ENCODE results near the gene EEF1AKMT3. TPM values are rescaled to one million over a fixed set of nuclear protein-coding genes. Genes with fewer than 3 reads are reported as not detected.
A peak's percentile ranks its signal among the peaks of the same experiment; 100 is the strongest.

EEF1AKMT3 gene
- total RNA-seq, 1 experiment from 2014 or later = 9.3 TPM

DNA sequence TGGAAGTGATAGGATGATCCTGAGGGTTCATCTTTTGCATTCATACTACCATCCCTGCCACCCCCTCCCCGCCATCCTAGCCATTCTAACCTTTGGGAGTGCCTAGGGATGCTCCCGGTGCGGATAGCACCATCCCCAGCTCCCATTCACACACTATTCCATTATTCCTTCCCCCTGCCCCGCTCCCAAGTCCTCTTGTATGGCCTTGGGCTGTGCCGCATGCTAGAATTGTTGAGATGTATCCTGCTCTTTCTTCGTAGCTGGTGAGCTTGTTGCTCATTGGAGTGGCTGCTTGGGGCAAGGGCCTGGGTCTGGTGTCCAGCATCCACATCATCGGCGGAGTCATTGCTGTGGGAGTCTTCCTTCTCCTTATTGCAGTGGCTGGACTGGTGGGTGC, 26.9 kb upstream of the EEF1AKMT3 start:
- peak overlapping the region; percentile 76; the same call in 1 of the 2 replicates for H2AFZ ChIP-seq (ENCODE audit: low read length)
- H3K27ac ChIP-seq (ENCODE audit: low read length) = no peak overlapping the region
- ATAC-seq (peak; percentile 19), DNase-seq (no peak)
- TF ChIP-seq CTCF (conservative IDR thresholded peaks at IDR 0.05; ENCODE audit: low read depth, low read length) (no peak), EZH2phosphoT487 (IDR thresholded peaks at IDR 0.05; ENCODE audit: borderline replicate concordance, low read length) (no peak), EZH2 (IDR thresholded peaks at IDR 0.05; ENCODE audit: low read length, unreplicated experiment) (no peak)
- H3K9ac ChIP-seq (ENCODE audit: low read length) = peak overlapping the region; percentile 88
- H3F3A ChIP-seq (ENCODE audit: low read length, unreplicated experiment) = peaks cover 4% of the 10 kb centered on the region
- ChIA-PET POLR2A (ENCODE audit: unreplicated experiment) (no interaction called here), CTCF (interaction anchor here (1.2 kb wide), 1 partner anchor 19 kb away, joined by 3 read pairs; no protein-coding TSS in a partner anchor)
- intact Hi-C loops (cut with micrococcal nuclease) = no loop called here
- peaks cover 26% of the 10 kb centered on the region for H3K36me3 ChIP-seq (ENCODE audit: low read depth, low read length)
- H3K27me3 ChIP-seq (ENCODE audit: low read length) = no peaks in the 10 kb centered on the region
- no peaks in the 10 kb centered on the region; the same call in 1 of the 2 replicates for H3K4me1 ChIP-seq (ENCODE audit: insufficient read depth, low read length)
- no peaks in the 10 kb centered on the region for H4K20me1 ChIP-seq (ENCODE audit: low read length)
- no peaks in the 10 kb centered on the region for H3K9me2 ChIP-seq (replicated peaks; ENCODE audit: low read length)
- BruUV-seq (replicated peaks) = TSS peak; percentile 46
- peak overlapping the region; percentile 86 for H3K4me3 ChIP-seq (ENCODE audit: low read length)
- H3K9me3 ChIP-seq (ENCODE audit: low read length) = no peaks in the 10 kb centered on the region
- H3K79me2 ChIP-seq (ENCODE audit: low read length) = peaks cover 13% of the 10 kb centered on the region
- peak overlapping the region; percentile 97 for H3K4me2 ChIP-seq (ENCODE audit: low read length)

DNA sequence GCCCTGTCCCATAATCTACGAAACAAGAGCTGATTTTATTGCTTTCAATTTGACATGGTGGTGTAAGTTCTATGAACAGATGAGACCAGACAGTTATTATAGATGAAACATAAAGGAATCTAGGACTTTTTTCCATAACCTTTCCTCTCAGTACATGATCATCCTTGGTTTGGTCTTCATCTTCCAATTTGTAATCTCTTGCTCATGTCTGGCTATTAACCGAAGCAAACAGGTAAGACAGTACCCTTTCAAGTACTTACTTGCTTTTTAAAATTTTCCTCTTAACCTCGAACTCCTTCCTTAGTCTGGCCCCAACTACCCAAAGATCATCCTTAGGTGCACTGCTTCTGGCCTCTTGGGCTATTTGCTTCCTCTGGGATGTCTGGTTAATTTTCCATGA, 26.4 kb upstream of the EEF1AKMT3 start:
- Histone ChIP-seq H3F3A (ENCODE audit: low read length, unreplicated experiment) (peaks cover 4% of the 10 kb centered on the region), H3K4me2 (ENCODE audit: low read length) (peak overlapping the region; percentile 97), H3K36me3 (ENCODE audit: low read depth, low read length) (peaks cover 31% of the 10 kb centered on the region), H3K27me3 (ENCODE audit: low read length) (no peaks in the 10 kb centered on the region), H3K27ac (ENCODE audit: low read length) (no peak overlapping the region), H3K79me2 (ENCODE audit: low read length) (peaks cover 18% of the 10 kb centered on the region), H3K9ac (ENCODE audit: low read length) (no peak overlapping the region), H3K9me2 (replicated peaks; ENCODE audit: low read length) (no peaks in the 10 kb centered on the region), H4K20me1 (ENCODE audit: low read length) (no peaks in the 10 kb centered on the region), H3K4me1 (ENCODE audit: insufficient read depth, low read length) (peaks cover 3% of the 10 kb centered on the region), H3K9me3 (ENCODE audit: low read length) (no peaks in the 10 kb centered on the region), H2AFZ (ENCODE audit: low read length) (no peak overlapping the region), H3K4me3 (ENCODE audit: low read length) (peak overlapping the region; percentile 86; the same call in 1 of the 2 replicates)
- DNase-seq (no peak), ATAC-seq (no peak)
- intact Hi-C loops (cut with micrococcal nuclease) = no loop called here
- ChIA-PET POLR2A (ENCODE audit: unreplicated experiment) (no interaction called here), CTCF (no interaction called here)
- no TSS peak for BruUV-seq (replicated peaks)
- TF ChIP-seq CTCF (conservative IDR thresholded peaks at IDR 0.05; ENCODE audit: low read depth, low read length) (no peak), EZH2phosphoT487 (IDR thresholded peaks at IDR 0.05; ENCODE audit: borderline replicate concordance, low read length) (no peak), EZH2 (IDR thresholded peaks at IDR 0.05; ENCODE audit: low read length, unreplicated experiment) (no peak)

DNA sequence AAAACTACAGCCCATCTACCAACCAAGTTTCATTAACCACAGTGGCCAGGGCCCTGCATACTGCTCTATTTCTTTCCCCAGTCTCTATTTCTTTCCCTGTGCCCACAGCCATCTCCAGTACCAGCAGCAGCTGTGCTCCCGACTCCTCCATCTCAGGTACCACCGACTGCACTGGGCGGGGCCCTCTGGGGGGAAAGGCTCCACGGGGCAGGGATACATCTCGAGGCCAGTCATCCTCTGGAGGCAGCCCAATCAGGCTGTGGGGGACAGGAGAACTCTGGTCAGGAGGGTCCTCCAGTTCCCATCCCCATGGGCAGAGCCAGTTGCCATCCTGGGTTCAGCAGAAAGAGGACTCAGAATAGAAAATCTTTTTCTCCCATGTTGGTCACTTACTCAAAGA, 23.4 kb upstream of the EEF1AKMT3 start:
- Histone ChIP-seq H3K4me3 (ENCODE audit: low read length) (no peak overlapping the region), H3K4me1 (ENCODE audit: insufficient read depth, low read length) (peaks cover 17% of the 10 kb centered on the region), H3F3A (ENCODE audit: low read length, unreplicated experiment) (peaks cover 4% of the 10 kb centered on the region), H3K27me3 (ENCODE audit: low read length) (no peaks in the 10 kb centered on the region), H3K9me3 (ENCODE audit: low read length) (no peaks in the 10 kb centered on the region), H3K4me2 (ENCODE audit: low read length) (no peak overlapping the region), H3K36me3 (ENCODE audit: low read depth, low read length) (peaks cover 32% of the 10 kb centered on the region), H3K9ac (ENCODE audit: low read length) (no peak overlapping the region), H3K9me2 (replicated peaks; ENCODE audit: low read length) (no peaks in the 10 kb centered on the region), H3K27ac (ENCODE audit: low read length) (no peak overlapping the region), H4K20me1 (ENCODE audit: low read length) (no peaks in the 10 kb centered on the region), H2AFZ (ENCODE audit: low read length) (no peak overlapping the region), H3K79me2 (ENCODE audit: low read length) (peaks cover 34% of the 10 kb centered on the region)
- TF ChIP-seq EZH2 (IDR thresholded peaks at IDR 0.05; ENCODE audit: low read length, unreplicated experiment) (no peak), CTCF (conservative IDR thresholded peaks at IDR 0.05; ENCODE audit: low read depth, low read length) (no peak), EZH2phosphoT487 (IDR thresholded peaks at IDR 0.05; ENCODE audit: borderline replicate concordance, low read length) (no peak)
- intact Hi-C loops (cut with micrococcal nuclease) = no loop called here
- DNase-seq = no peak
- BruUV-seq (replicated peaks) = no TSS peak
- no peak for ATAC-seq
- CTCF ChIA-PET = no interaction called here
- POLR2A ChIA-PET (ENCODE audit: unreplicated experiment) = no interaction called here
